Measurements from ENCODE around the gene TMED1.

GRCh38 chr19:10842788-10843187, 6.8 kb upstream of the TMED1 start:
- TF ChIP-seq CTCF (IDR thresholded peaks at IDR 0.05 in 8 of 11, conservative IDR thresholded peaks at IDR 0.05 in 3 of 11), result no peak
- no peak for TF ChIP-seq POLR2AphosphoS5 (IDR thresholded peaks at IDR 0.05)
